GM12891 (cell line): Measurements from ENCODE around the gene IPCEF1.
"Not testable (repeated sequence)": the region's sequence is repeated elsewhere in the genome, so short reads cannot be mapped to it uniquely, and the experiment has no call there.

Experiments used
- DNase-seq: peaks from one replicate; pipeline ENCODE4 v3.0.0; 2011; ENCODE audit warnings: low spot score; ENCODE audit not compliant: insufficient read length
- FAIRE-seq: peaks from 2 replicates; lab custom pipeline; 2011; peaks lifted over from hg19 to GRCh38; lab: Jason Lieb, UNC
- PAX5 ChIP-seq: IDR thresholded peaks from 2 replicates; pipeline ENCODE4 v1.6.1; 2011; ENCODE audit warnings: low read length, moderate library complexity, mild to moderate bottlenecking; ENCODE audit not compliant: insufficient read depth, severe bottlenecking
- POLR2A ChIP-seq: IDR thresholded peaks from 2 replicates; pipeline ENCODE4 v1.6.1; 2011; ENCODE audit warnings: low read depth, low read length, control low read depth
- POLR2AphosphoS5 ChIP-seq: IDR thresholded peaks from 2 replicates; pipeline ENCODE4 v1.6.1; 2011; ENCODE audit warnings: low read depth, low read length, control low read depth
- POU2F2 ChIP-seq: IDR thresholded peaks from 2 replicates; pipeline ENCODE4 v1.6.1; 2011; ENCODE audit warnings: low read depth, mild to moderate bottlenecking, control low read depth, low read length, moderate library complexity
- SPI1 ChIP-seq: IDR thresholded peaks from 2 replicates; pipeline ENCODE4 v1.6.1; 2011; ENCODE audit warnings: low read depth, low read length, control low read depth
- TAF1 ChIP-seq: IDR thresholded peaks from 2 replicates; pipeline ENCODE4 v1.6.1; 2011; ENCODE audit warnings: low read depth, low read length, control low read depth

Gene IPCEF1

DNA sequence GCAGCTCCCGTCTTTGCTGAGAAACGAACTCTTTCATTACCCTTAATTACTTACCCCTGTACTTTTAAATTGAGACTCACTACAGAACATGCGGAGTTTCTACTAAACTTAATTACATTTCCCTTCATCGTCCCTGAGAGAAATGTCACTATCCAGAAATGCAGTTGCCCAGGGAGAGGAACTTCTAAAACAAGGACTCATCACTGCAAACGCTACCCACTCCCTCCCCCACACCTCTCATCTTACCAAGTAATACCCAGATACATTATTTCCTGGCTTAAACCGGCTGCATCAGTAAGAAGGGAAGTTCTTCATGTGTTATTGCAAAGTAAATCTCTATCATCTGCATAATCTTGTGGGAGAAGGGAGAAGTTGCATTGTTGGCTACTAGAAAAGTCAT is 138.3 kb downstream of the IPCEF1 start:
- no peak for DNase-seq
- FAIRE-seq, result no peak
- TF ChIP-seq TAF1 (no peak), POU2F2 (no peak), PAX5 (no peak), POLR2A (no peak), POLR2AphosphoS5 (no peak), SPI1 (no peak)

DNA sequence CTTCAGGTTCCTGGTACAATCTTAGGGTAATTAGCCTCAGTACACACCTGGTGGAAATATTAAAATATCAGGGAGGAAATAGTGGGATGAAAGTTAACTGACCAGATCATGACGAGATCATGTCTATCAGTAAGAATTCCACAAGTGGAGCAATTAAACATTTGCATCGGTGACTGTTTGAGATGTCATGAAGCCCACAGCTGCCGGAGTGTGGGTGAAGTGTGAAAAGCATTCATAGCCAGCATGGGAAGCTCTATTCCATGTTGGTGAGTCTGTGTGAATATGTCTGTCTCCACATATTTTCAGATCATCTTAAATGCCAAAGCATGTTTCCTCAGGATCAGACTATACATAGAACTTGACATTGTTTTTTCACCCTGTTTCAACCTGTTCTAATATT is 142.8 kb downstream of the IPCEF1 start:
- DNase-seq (no peak), FAIRE-seq (no peak)
- TF ChIP-seq POLR2A (no peak), POLR2AphosphoS5 (no peak), TAF1 (no peak), POU2F2 (no peak), PAX5 (no peak), SPI1 (no peak)

DNA sequence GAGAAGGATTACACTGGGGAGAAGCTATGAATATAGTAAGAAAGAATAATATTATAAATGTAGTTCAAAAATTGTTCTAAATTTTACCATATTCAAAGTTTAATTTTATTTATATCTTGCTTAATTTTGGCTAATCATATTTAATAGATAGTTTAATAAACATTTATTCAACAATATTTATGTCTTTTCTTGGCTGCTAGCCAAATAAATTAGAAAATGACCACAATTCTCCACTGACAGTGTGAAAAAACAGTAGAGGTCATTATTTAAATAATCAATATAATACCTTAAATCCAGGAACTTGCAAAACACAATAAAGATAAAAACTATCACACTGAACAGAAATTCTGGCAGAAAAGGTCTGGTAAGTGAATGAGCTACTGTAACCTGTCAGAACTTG is 145.9 kb downstream of the IPCEF1 start:
- no peak for TF ChIP-seq TAF1
- no peak for TF ChIP-seq PAX5
- no peak for TF ChIP-seq POLR2A
- TF ChIP-seq POU2F2, result no peak
- TF ChIP-seq SPI1, result no peak
- no peak for TF ChIP-seq POLR2AphosphoS5
- no peak for FAIRE-seq

DNA sequence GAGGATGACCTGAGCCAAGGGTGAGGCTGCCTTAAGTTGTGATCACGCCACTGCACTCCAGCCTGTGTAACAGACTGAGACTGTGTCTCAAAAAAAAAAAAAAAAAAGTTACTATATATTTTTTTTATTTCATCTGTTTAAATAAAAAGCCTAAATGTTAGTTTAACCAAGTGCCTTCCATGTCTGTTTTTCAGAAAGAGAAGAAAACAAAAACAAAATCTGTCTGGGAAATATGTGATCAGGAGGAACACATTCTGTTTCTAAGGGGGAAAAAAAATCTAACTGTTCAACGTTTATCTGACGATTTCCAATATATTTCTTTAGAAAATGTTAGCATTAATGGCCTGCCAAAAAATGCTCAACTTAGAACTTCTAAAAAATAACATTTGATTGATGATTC is 147.0 kb downstream of the IPCEF1 start:
- DNase-seq (no peak), FAIRE-seq (no peak)
- TF ChIP-seq POU2F2, result no peak
- TF ChIP-seq PAX5, result no peak
- TF ChIP-seq TAF1, result no peak
- TF ChIP-seq POLR2A, result no peak
- no peak for TF ChIP-seq POLR2AphosphoS5
- TF ChIP-seq SPI1, result no peak

More for the DNA sequence above, 145.9 kb downstream of the IPCEF1 start:
- no peak for DNase-seq

DNA sequence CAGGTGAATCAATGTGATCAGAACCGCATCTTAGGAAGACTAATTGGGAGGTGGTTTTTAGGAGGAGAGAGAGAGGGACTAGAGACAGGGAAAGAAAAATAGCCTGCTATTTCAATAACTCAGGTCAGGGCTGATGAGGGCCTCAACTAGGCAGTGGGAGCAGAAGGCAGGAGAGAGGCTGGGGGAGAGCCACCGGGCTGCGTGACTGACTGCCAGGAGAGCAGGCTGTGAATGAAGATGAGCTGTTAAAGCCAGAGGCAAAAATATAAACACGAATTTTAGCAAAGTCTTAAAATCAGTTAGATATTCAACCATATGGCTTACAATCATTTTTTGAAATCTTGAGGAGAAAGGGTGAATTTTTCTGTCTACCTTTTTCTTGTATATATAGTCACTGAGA is 149.6 kb downstream of the IPCEF1 start:
- no peak for TF ChIP-seq POLR2AphosphoS5
- FAIRE-seq (no peak), DNase-seq (no peak)

DNA sequence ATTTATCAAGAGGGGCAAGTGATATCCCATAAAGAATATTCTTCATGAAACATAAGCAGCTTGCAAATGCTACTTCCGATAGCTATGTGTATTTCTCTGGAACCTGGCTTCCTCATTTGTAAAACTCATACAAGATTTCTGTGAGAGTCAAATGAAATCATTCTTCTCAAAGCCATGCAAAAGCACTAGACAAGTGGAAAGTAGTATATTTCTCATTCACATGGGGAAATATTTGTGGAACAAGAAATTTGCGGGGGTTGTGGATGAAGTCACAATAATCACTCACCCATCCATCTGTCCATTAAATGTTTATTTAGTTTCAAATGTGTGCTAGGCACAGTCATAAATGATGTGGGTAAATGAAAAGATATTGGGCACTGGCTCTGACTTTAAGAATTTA is 150.5 kb downstream of the IPCEF1 start:
- no peak for TF ChIP-seq POLR2A
- no peak for TF ChIP-seq SPI1
- no peak for TF ChIP-seq PAX5
- TF ChIP-seq POLR2AphosphoS5, result no peak
- no peak for TF ChIP-seq POU2F2
- TF ChIP-seq TAF1, result no peak
- DNase-seq (no peak), FAIRE-seq (no peak)

DNA sequence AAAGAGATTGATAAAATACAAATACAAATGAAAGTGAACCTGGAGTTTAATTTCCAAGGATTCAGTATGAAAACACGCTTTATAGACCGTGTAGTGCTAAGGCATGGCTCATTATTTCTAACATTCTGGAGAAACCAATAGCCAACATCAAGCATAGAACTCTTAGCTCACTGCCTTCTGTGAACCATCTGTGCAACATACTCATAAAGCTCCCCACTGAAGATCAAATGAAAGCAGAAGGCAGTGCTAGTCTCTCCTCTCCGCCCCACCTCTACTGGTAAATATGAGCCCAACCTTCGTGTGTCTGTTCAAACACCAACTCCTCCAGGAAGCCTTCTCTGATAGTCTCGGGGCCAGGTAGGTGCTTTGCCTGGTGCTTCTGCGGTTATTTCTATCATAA is 153.6 kb downstream of the IPCEF1 start:
- no peak for FAIRE-seq
- DNase-seq, result no peak
- TF ChIP-seq POLR2AphosphoS5 (no peak), POU2F2 (no peak), TAF1 (no peak), PAX5 (no peak), SPI1 (no peak), POLR2A (no peak)

DNA sequence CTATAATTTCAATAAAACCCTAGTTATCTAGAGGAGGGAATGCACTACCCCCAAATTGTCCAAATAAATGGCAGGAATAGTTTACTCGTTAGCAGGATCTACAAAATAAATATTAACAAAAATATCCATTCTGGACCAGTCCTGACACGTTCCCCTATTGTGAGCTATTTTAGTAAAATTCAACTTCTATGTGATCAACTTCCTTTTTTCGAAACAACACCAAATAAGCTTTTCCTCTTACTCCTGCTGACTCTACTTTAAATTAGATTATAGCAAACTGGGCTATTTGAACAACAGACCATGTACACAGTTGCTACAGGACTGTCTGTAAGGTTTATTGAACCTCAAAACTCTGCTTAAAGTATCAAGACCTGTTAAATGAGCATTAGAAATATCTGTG is 154.3 kb downstream of the IPCEF1 start:
- FAIRE-seq, result no peak
- TF ChIP-seq POLR2A, result no peak
- no peak for TF ChIP-seq PAX5
- no peak for TF ChIP-seq SPI1
- TF ChIP-seq TAF1, result no peak
- TF ChIP-seq POU2F2, result no peak
- no peak for TF ChIP-seq POLR2AphosphoS5
- DNase-seq, result no peak

DNA sequence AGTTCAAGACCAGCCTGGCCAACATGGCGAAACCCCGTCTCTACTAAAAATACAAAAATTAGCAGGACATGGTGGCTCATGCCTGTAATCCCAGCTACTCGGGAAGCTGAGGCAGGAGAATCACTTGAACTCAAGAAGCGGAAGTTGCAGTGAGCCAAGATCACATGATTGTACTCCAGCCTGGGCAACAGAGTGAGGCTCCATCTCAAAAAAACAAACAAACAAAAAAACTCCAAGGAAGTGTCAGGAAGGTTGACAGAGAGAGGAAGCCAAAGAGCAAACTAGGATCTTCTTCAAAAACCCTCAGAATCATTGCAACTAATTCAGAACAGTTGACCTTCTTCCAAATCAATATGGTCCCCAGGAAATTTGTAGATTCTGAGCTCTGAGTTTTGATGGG is 154.9 kb downstream of the IPCEF1 start:
- not testable (repeated sequence) for DNase-seq, FAIRE-seq

DNA sequence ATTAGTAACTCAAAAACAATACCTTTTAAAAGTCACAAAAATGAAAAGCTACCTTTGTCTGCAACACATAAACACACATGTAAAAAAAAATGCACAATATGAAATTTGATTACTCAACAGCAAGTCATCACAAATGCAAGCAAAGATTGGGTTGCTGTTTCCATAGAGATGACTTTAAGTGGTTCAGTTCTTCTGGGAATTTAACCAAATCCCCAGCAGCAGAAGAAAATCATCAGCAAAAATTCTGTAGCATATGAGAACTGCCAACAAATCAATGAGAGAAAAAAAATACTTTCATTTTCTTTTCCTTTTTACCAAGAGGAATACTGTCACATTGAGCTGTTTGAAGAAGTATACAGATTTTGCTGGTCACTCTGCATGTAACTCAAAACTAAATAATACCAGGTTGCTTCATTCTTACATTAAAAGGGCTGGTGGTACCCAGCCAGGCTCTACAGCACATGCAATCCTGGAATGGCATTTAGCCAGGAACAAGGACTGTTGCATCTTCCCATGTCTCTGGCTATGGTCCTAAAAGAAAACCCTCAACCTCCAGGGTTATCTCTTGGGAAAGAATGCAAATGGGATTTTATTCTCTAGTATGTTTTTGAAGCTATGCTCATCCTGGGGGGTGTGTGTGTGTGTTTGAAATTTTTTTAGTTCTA is 159.3 kb downstream of the IPCEF1 start:
- no peak for TF ChIP-seq TAF1
- no peak for TF ChIP-seq POLR2AphosphoS5
- TF ChIP-seq POU2F2, result no peak
- no peak for TF ChIP-seq POLR2A
- DNase-seq, result no peak
- no peak for FAIRE-seq
